NCI-H2196 (cell line): ENCODE results near the gene GOLM1.
"Not testable (repeated sequence)": the region's sequence is repeated elsewhere in the genome, so short reads cannot be mapped to it uniquely, and the experiment has no call there.

ENCODE experiments used
- DNase-seq: peaks from one replicate; lab custom pipeline; 2025; ENCODE audit not compliant: unreplicated experiment; lab: John Stamatoyannopoulos, UW

Gene GOLM1

DNA sequence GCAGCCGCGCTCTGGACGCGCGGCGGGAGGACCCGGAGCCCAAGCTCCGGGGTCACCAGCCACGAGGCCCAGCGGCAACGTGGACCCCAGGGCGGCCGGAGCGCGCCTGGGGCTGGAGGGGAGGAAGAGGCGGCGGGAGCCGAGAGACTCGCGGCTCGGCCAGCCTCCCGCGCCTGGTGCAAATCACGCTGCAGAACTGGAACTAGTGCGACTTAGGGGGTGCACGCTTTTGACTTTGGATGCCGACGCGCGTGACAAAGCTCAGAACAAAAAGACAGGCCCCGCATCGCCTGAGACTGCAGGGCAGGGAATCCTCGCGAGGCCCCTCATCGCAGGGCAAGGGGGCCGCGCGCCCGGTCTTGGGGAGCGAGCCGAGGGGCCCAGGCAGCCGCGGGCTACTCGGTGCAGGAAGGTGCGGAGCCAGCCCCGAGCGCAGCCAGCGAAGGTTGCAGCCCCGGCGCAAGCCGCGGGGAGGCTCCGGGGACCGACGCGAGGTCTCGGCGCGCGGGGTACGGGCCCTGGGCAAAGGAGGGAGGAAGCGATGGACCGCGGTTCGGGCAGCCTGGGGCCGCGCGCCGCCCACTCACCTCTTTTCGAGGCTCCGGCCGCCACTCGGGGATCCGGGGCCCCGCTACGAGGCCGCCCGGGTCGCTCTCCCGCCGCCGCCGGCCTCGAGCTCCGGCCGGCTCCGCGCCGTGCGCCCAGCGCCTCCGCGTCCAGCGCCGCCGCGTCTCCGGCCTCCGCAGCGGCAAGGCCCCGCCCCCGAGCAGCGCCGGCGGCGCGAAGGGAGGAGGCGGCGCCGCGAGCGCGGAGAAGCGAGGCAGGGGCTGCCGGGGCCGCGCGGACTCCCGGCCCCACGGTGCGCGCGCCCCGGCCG, at the start of gene GOLM1:
TSS of gene GOLM1 (minus strand) at position 735 of the 877 bp plus-strand sequence. CDS start 20,238 bp downstream, outside the sequence.
- DNase-seq = peak; percentile 72

- not testable (repeated sequence) for DNase-seq
Observed at GRCh38 chr9:86146671-86147070, 47.3 kb upstream of the GOLM1 start.

DNA sequence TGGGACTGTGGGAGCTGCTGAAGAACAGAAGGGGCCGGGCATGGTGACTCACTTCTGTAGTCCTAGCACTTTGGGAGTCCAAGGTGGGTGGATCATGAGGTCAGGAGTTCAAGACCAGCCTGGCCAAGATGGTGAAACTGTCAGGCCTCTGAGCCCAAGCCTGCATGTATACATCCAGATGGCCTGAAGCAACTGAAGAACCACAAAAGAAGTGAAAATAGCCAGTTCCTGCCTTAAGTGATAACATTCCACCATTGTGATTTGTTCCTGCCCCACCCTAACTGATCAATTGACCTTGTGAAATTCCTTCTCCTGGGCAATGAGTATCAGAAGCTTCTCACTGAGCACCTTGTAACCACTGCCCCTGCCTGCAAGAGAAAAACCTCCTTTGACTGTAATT, 46.6 kb upstream of the GOLM1 start:
- not testable (repeated sequence) for DNase-seq

DNA sequence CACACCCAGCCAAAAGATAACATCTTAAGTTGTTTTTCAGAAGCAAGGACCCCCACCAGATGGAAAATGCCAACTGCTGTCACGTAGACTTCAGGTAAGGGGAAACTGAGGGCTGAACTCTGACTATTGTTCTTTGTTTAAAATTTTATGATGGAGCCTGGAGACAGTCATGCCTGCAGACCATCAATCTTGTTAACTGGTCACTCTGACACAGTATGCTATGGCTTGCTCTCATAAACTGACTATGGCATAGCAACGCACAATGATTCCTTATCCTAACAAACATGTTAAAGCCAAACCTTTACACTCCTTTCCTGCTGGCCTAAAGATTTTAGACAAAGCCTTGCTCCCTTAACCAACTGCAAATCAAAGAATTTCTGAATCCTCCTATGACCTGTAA, 43.6 kb upstream of the GOLM1 start:
- DNase-seq = no peak

DNA sequence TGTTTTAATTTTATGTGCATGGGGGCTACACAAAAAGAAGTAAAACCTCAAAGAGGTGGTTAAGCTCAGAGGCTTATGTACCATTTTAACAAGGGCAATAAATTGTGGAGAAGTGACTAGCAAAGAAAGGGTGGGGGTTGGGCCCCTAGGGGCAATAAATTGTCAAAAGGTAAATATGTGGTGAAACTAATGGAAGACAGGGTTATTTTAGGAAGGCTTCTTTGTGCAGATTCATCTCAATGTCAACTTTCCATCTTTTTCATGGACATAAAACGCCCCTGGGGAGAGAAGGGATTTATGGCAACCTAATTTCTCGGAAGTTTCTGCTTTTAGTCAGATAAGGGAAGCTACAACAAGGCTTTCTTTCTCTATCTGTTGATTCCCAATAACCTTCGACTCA, 42.5 kb upstream of the GOLM1 start:
- DNase-seq = no peak

GRCh38 chr9:86135371-86135770, 36.0 kb upstream of the GOLM1 start:
- no peak for DNase-seq

DNA sequence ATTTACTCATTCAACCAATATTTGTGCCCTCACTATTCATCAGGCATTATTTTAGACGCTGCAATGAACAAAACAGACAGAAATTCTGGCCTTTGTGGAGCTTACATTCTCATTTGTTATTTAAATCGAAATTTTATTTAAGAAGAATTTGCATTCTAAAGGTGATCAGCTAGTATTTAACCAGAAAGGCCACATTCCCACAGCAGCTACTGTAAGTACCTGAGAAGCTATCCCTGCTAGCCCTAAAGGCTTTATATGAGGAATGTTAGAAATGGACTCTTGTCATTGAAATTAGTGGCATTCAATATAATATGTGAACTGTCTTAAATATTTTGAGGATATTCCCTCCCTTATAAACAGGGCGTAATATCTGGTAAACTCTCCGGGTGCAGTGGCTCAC, 35.0 kb upstream of the GOLM1 start:
- DNase-seq = no peak

DNA sequence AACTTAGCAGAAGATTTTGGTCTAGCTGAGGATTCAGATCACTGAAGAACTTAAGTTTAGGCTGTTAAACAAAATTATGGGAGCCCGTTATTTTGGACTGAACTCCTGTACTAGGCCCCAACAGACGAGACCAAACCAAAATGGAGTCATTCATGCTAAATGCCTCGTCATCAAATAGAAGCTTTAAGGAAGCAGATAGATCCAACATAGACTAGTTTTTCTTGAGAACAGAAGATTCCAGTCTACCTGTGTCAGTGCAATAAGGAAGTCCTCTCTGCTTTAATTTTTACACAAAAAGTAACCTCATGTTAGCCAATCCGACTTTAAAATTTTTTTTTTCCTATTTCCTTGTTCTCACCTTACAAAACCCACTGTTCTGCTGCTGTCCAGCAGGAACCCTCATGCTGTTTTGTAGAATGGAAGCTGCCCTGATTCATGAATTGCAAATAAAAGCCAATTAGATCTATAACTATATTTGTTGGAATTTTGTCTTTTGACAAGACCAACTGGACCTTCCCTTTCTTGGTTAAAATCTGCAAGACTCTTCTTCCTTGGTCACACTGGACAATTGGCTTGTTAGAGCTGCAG, 29.0 kb upstream of the GOLM1 start:
- DNase-seq = no peak

GRCh38 chr9:86126998-86127972, 27.9 kb upstream of the GOLM1 start:
- DNase-seq = peak; percentile 97

DNA sequence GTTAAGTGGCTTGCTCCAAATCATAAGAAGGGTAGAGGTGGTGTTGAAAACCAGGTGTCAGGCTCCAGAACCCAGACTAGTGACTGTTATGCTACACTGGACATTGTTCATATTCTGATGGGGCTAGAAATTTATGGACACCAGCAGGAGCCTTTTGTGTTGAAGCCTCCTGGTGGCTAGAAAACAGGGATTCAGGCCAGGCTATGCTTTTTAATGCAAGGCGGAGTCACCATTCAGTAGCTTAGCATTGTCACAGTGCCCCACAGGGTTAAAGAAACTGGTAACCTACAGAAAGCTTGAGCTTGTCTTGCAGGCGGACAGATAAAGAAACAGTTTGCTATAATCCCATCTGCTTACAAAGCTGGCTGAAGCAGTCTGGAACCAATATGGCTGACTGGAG, 23.0 kb upstream of the GOLM1 start:
- DNase-seq = no peak

DNA sequence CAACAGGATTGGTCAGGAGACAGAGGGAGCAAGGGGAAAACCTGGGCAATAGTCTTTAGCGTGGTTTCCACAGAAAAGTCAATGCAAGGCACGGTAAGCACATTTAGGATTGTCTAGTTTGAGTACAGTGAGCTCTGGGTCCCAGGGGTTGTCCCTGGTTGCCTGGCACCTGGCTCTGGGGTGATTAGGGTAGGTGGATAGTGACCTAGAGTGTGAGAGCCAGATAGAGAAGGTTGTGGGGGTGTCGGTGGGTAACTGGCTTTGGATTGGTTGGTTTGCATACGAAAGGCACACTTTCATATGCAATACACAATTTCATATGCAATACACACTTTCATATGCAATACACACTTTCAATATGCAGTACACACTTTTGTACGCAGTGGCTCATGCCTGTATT, 20.1 kb upstream of the GOLM1 start:
- no peak for DNase-seq

- DNase-seq = no peak
Observed at GRCh38 chr9:86116425-86116824, 17.1 kb upstream of the GOLM1 start.

- no peak for DNase-seq
Observed at GRCh38 chr9:86115886-86116285, 16.5 kb upstream of the GOLM1 start.

- DNase-seq = no peak
Observed at GRCh38 chr9:86112057-86112456, 12.7 kb upstream of the GOLM1 start.

GRCh38 chr9:86102626-86103025, 3.3 kb upstream of the GOLM1 start:
- DNase-seq = no peak

- no peak for DNase-seq
Observed at GRCh38 chr9:86099701-86100364, 475 bp upstream of the GOLM1 start.

DNA sequence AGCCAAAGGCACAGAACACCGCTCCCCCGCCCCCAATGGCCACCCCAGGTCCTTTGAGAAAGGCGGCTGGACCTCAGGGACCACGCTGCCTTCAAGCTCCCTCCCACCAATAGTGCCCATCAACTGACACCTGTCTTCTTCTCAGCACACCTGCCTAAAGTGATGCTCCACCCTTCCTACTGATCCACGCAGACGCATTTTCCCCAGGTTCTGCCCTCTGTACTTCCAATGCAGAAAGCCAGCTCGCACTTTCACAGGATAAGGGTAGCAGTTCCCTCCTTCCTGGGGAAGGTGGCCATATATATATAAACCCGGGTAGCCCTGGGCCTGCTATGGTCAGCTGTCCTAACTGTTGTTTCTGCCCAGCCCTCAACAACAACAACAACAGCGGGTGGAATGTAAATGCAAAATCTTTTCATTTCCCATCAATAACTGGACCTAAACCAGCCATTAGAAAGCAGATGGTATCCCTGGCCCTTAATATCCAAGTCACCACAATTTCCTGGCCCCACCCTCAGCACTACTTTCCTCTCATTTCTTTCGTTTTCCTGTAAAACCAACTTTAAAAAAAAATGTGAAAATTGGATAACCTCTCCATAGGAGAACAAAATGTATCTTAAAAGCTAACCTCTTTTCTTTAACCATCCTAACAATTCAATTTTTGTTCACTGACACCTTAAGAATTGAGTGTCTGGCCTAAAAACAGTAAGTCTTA, 1.7 kb downstream of the GOLM1 start:
- no peak for DNase-seq

GRCh38 chr9:86096386-86096785, 3.0 kb downstream of the GOLM1 start:
- no peak for DNase-seq

- DNase-seq = no peak
Observed at GRCh38 chr9:86093788-86094555, 5.4 kb downstream of the GOLM1 start.
